HG02938 (cell line): Measurements from ENCODE around the gene RFT1.

Source experiments
- ATAC-seq: cut with Tn5 transposase; IDR thresholded peaks from one replicate; pipeline ENCODE4 v1.9.1; 2021; ENCODE audit warnings: mild to moderate bottlenecking, moderate library complexity; ENCODE audit not compliant: unreplicated experiment

Gene RFT1

GRCh38 chr3:53038679-53039375, 91.4 kb downstream of the RFT1 start:
- ATAC-seq = no peak
